Activated T-cell treated with anti-CD3 and anti-CD28 coated beads, Interleukin-2, amount 50 U/mL, for 48 hours (primary cell): Measurements from ENCODE around the gene HOXD1.

ENCODE experiments used
- DNase-seq, 2 experiments: peaks; one replicate each; pipeline ENCODE4 v3.0.0-alpha.2; 2020

HOXD1 gene

DNA sequence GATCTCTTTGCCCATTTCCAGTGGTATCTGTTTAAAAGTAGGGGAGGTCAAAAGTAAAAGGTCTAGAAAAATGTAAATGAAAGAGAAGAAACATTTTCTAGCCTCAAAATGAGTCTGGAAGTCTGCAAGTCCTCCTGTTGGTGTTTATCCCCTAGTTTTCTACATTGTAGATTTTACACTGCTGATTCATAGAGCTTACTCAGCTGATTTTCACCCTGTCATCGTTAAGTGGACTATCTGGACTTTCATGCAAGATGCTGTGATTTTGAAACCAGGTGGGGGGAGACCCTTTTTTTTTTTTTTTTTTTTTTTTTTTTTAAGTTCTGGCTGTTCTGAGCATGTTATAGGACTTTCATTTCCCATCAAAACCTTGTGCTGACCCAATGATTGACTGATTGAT is 21.1 kb upstream of the HOXD1 start:
- no peak for DNase-seq

DNA sequence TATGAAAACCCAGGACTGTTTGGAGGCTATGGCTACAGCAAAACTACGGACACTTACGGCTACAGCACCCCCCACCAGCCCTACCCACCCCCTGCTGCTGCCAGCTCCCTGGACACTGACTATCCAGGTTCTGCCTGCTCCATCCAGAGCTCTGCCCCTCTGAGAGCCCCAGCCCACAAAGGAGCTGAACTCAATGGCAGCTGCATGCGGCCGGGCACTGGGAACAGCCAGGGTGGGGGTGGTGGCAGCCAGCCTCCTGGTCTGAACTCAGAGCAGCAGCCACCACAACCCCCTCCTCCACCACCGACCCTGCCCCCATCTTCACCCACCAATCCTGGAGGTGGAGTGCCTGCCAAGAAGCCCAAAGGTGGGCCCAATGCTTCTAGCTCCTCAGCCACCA is 19.3 kb upstream of the HOXD1 start:
- no peak for DNase-seq

DNA sequence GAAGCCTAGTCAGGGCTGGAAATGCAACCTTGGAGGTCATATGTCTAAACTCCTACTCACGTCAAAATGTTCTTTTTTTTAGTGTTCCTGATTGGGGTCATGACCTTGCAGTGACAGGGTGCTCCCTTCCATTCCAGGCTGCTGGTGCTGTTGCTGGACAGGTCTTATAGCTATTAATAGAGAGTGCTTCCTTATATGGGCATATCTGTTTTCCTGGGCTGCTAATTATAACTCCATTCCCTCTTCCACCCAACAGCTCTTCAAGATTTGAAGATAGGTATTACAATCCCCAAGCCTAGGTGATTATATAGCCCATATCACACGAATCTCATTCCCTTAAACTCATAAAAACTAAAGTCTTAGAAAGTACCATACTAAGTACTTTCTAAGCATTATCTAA is 18.8 kb upstream of the HOXD1 start:
- no peak for DNase-seq

DNA sequence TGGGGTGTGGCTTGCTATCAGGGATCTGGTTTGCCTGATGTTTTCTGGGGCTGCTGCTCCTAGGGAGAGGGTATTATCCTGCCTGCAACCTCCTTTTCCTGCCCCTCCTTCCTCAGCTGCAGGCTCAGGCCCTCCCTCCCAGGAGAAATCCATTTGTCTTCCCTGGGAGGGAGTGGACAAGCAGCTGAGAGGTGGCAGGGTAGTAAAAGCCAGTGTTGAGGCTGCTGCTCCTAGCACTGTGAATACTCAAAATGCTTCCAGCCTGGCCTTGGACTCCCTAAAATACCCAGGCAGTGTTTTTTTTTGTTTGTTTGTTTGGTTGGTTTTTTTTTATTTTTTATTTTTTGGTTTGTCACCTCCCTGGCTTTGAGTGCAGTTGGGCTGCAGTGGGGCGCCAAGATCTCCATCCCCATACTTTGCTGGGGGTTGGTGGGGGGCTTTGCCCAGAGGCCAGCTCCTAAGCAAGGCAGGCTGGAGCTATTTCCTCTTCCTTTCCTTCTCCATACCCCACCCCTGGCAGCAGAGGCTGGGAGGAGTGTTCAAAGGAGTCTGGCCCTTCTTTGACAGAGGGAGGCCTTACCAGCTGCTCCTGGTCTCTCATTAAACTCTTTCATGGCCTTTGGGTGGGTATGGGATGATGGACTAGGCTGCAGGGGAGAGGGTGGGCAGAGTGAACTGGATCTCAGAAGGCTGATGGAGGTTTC is 17.7 kb upstream of the HOXD1 start:
- no peak for DNase-seq

DNA sequence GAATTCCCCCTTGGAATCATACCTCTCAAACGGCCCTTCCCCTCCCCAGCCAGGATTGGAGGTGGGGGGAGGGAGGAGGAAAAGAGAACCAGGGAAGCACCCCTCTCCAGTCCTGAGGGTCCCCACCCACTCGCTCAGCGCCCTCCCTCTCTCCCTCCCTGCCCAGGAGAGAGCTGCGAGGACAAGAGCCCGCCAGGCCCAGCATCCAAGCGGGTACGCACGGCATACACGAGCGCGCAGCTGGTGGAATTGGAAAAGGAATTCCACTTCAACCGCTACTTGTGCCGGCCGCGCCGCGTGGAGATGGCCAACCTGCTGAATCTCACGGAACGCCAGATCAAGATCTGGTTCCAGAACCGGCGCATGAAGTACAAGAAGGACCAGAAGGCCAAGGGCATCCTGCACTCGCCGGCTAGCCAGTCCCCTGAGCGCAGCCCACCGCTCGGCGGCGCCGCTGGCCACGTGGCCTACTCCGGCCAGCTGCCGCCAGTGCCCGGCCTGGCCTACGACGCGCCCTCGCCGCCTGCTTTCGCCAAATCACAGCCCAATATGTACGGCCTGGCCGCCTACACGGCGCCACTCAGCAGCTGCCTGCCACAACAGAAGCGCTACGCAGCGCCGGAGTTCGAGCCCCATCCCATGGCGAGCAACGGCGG is 17.0 kb upstream of the HOXD1 start:
- DNase-seq = no peak

DNA sequence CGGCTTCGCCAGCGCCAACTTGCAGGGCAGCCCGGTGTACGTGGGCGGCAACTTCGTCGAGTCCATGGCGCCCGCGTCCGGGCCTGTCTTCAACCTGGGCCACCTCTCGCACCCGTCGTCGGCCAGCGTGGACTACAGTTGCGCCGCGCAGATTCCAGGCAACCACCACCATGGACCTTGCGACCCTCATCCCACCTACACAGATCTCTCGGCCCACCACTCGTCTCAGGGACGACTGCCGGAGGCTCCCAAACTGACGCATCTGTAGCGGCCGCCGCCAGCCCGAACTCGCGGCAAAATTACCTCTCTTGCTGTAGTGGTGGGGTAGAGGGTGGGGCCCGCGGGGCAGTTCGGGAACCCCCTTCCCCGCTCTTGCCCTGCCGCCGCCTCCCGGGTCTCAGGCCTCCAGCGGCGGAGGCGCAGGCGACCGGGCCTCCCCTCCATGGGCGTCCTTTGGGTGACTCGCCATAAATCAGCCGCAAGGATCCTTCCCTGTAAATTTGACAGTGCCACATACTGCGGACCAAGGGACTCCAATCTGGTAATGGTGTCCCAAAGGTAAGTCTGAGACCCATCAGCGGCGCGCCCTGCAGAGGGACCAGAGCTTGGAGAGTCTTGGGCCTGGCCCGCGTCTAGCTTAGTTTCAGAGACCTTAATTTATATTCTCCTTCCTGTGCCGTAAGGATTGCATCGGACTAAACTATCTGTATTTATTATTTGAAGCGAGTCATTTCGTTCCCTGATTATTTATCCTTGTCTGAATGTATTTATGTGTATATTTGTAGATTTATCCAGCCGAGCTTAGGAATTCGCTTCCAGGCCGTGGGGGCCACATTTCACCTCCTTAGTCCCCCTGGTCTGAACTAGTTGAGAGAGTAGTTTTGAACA is 16.2 kb upstream of the HOXD1 start:
- no peak for DNase-seq

DNA sequence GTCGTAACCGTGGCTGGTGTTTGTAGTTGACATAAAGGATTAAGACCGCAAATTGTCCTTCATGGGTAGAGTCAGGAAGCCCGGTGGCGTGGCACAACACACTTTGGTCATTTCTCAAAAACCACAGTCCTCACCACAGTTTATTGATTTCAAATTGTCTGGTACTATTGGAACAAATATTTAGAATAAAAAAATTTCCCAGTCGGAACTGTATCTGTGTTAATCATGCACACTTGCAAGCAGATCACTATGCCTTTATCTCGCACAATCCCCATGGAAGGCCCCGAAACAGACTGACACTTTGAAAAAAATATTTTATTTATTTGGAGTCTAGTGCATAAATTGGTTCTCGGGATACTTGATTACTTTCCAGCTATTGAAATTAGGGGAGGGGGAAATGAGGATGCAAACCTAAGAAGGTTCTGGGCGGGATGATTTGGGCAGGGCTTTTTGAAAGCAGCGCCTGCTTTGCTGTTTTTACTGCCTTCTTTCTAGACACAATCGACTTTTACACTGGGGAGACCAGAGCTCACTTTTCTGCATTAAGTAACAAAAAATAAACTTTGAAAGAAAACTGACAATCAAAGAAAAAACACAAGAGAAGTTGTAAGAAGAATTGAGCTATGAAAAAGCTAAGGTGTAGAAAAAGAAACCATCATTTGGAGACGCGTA is 15.4 kb upstream of the HOXD1 start:
- DNase-seq = no peak

DNA sequence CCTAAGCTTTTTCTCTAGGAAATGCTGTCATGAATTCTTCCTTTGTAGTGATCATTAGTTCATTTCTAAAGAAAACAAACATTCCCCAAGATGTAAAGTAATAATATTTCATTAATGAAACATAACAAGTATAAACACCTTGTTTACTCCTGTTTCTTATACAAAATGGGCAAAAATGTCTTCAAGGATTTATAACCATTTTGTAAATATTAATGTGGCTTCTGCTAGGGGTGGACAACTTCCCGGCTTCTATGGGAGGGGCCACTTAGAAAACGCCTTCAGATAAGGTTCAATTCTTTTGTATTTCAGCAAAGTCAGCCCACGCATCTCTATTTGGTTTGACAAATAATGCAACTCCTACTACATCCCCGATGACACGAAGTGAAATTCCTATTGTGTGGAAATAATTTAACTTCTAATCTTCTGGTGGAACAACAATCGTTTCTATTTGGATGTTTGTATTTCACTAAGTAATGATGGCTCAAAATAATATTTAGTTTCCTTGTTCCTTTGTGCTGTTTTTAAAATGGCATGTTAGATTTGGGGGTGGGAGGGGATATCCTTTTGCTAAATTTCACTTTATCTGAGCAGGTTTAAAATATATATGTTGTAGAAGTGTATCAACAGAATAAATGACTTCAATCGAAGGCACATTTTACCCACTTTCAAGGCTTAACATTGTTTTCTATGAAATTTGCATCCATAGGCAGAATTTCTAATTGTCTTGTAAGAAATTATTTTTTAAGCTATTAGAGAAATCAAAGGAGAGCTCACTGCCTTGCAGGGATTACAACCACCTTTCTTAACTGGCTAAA is 14.7 kb upstream of the HOXD1 start:
- no peak for DNase-seq

DNA sequence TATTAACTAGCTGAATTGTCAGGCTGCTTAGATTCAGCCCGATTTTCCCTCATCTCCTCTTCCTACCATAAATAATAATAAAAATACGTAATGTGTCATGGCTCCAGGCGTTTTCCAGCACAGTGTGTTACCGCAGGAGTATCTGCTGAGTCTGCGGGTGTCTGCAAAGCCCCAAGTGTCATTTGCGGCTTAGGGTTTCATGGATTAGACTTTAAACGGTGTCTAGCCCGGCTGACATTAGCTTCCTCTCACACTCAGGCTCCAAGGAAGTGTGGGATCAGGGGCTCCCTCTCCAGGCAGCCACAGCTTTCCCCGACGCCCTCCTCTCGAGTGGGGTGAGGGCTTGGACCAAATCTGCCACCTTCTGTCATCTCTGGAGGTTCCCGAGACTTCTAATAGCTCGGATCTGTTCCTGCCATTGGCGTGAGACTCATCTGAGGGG is 14.1 kb upstream of the HOXD1 start:
- DNase-seq = no peak

DNA sequence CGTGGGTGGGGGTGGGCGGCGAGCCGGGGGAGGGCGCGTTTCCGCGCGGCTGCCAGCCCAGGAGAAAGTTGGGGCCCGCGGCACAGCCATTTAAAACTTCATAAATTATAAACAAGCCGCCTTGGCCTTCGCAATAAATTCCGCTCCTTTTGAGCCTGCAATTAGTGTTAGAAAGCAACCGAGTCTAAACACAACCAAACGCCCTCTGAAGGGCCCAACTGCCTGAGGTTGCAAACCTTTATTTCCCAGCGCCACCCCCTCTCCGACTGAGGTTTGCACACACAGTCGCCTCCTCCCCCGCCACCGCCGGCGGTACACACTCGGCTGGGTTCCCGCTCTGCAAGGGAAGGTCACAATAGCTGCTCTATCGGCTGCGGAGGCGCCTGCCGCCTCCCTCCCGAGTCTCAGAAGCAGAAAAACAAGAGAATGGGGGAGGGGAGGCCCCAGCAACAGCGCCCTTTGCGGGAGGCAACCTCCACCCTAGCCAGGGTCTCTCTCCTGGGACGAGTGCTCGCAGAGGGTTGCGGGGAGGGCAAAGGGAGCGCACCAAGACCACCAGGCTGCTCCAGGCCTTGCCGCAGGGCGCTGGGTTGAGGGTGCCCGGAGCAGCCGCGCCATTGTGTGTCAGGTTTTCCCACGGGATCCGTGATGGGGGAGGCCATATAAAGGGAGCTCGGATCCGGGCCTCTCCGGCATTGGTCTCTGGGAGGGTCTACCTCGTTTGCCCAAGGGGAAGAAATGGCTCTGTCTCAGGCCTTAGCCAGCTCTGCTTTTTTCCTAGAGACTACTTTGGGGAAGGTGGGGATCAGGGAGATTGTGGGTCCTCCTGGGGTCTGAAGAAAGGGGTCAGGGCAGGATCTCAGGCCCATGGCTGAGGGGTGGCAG is 13.4 kb upstream of the HOXD1 start:
- peak in 1 of 2 experiments; percentile 38 for DNase-seq

DNA sequence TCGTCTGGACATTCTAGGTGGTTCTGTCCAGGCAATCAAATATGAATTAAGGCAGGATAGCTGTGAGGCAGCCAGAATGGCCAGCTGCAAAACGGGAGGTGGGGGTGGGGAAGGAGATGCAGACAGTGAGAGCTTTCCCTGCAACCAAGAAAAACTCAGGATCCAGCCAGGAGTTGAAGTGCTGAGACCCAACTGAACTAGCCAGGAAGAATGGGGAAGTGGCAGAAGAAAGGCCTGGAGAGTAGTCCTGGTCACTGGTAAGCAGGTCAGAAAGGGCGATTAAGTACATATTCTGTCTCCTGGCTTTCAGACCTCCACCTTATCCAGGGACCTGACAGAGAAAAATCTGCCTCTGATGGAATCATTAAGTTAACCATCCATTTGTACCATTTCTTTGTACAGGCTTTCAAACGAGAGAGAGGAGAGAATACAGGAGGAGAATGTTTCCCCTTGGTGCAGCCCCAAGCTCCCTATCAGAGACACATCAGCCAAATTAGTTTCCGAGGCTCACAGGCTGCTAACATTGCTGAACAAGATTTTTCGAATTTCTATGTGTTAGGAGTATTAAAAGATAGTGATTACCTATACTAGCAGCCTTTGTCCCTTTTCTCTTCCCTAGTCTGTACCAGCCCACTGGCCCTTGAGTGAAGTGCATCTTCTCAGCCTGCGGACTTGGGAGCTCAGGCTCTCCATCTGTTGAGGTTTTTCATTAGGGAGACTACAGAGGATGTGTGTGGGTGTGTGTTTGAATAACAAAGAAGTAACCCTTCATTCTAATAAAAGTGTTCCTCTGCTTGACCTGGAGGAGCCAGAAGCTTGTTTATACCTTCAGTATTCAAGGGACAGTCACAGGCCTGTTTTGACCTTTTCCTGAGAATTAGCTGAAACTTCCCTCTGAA is 12.5 kb upstream of the HOXD1 start:
- DNase-seq = no peak

DNA sequence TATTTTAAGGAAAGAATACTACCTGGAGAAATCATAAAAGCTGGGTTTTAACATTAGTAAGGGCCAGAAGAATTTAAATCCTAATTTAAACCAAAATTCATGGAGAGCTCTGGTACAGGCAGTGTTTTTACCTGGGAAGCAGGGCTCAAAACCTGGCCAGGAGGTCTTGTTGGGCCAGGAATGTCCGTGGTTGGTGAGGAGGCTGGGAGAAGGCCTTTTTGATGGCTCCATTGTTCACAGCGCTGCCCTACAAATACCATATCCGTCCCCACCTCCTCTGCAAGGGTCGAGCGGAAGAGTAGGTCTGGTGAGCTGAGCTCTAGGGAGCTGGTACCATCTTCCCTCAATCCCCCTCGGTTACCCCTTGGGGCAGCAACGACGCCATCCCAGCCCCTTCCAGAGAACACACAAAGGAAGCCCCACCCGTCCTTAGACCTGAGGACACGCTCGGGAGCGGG is 10.9 kb upstream of the HOXD1 start:
- DNase-seq = no peak

DNA sequence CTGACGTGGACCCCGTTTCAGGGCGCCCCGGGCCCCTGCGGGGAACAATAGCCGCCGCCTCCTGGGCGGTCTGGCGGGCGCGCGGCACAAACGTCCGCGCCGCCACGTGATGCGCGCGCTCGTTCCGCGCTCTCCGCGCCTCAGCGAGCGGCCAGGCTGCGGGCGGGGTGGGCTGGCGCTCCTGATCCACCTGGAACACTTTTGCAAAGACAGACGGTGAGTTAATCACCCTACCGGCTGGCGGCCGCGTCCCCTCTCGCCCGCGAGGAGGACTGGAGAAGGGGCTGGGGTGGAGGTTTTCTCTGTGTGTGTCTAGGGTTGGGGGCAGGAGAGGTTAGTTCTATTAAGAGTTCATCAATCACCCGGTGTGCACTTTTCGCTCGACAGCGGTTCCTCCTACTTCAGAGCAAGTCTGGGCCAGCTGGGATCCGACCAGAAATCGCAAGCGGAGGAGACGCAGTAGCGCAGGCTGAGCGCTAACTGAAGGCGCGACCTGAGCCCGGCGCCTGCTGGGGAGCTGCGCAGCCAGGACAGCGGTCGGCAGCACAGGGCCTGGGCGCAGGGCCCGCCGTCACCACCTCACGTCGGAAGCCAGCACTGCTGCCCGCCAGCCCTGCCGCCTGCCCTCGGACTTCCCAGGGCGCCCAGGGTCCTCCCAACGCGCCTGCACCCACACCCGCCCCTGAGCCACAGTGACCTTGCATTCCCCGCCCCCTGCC is 10.3 kb upstream of the HOXD1 start:
- DNase-seq = peak in 1 of 2 experiments; percentile 28

DNA sequence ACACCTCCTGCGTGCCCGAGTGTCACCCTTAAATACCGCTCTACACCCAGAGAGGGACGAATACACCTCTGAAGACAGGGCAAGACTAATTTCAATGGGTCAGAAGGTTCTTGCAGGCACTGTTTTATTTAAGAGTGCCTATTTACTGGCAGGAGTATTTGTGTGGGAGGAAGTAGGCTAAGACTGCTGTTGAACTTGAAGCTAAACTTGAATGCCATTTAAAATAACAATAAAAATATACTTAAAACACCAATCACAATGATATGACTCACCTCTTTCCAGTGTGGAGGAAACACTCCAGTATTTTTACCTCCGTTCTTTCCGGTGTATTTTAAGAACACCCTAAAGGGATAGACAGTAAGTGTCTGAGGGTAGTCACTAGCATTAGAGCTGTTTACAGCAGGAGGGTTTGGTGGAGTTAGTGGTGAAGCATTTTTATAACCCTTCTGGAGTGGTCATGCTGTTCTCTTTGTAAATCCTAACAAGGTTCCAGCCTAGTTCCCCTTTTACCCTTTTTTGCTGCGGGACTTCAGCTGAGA is 9.6 kb upstream of the HOXD1 start:
- DNase-seq = no peak

DNA sequence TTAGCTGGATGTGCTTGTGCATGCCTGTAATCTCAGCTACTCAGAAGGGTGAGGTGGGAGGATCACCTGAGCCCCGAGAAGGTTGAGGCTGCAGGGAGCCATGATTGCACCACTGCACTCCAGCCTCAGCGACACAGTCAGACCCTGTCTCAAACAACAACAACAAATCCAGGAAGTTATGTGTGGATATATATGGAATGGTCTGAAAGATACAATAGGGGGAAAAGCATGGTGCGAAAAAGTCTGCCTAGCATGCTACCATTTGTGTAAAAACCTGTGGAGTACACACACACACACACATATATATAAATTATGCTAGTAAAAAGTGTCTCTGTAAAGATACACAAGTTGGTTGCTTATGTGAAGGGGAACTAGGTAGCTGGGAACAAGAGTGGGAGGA is 6.9 kb upstream of the HOXD1 start:
- DNase-seq = no peak

DNA sequence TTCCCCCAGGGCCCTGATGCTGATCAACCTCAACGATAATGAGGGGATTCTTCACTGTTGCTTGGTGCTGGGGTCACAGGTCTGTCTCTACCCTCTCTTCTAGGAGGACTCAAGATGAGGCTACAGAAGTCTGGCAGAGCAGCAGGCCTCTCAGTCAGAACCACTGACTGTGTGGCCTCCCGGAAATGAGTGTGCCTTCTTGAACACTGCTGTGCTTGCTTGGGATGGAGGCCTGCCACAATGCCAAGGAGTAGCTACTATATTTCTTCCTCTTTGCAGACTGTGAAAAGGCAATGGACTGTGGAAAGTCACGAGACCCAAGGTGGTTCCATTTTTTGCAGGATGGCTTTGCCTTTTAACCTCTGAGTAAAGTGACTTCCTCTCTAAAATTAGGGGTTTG is 5.8 kb upstream of the HOXD1 start:
- no peak for DNase-seq

DNA sequence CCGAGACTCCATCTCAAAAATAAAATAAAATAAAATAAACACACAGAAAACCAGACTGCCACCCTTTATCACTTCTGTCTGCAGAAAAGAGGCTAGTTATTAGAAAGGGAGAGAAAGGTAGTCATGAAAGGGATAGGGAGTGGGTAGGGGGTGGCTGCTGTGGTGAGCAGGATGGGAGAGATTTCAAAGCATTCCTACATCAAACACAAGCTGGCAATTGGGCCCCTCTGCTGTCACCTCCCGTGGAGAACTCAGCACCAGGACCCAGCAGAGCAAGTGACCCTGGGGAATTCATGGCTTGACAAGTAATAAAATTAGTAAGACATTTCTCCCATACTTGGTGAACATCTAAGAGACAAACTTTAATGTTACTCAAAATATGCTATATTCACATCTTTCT is 3.7 kb upstream of the HOXD1 start:
- no peak for DNase-seq

DNA sequence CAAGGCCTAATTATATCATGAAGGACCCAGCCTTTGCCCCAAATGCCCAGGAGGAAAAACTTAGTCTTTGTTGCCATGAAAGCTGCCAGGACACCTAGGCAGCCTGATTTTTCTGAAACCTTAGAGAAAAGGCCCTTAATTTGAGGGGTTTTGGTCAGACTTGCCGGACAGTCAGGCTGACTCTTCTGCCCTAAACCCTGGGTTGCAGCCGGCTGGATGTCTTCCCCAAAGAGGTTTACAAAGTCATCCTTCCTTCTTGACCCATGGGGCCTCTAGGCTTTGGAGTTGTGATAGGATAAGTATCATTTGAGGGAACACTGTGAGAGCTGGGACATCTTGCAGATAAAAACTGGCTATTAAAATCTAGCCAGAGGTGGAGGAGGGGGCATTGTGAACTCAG is 2.4 kb upstream of the HOXD1 start:
- DNase-seq = no peak
